ENCODE results near the gene ANXA8.

DNA sequence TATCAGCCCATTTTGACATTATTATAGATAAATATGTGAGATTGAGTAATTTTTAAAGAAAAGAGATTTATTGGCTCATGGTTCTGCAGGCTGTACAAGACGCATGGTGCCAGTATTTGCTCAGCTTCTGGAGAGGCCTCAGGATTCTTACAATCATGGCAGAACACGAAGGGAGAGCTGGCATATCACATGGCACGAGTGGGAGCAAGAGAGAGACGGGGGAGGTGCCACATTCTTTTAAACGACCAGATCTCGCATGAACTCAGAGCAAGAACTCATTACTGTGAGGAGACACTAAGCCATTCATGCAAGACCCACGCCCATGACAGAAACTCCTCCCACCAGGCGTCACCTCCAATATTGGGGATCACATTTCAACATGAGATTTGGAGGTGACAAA lies 59.7 kb downstream of the ANXA8 start:
- TF ChIP-seq, protein P1, sequence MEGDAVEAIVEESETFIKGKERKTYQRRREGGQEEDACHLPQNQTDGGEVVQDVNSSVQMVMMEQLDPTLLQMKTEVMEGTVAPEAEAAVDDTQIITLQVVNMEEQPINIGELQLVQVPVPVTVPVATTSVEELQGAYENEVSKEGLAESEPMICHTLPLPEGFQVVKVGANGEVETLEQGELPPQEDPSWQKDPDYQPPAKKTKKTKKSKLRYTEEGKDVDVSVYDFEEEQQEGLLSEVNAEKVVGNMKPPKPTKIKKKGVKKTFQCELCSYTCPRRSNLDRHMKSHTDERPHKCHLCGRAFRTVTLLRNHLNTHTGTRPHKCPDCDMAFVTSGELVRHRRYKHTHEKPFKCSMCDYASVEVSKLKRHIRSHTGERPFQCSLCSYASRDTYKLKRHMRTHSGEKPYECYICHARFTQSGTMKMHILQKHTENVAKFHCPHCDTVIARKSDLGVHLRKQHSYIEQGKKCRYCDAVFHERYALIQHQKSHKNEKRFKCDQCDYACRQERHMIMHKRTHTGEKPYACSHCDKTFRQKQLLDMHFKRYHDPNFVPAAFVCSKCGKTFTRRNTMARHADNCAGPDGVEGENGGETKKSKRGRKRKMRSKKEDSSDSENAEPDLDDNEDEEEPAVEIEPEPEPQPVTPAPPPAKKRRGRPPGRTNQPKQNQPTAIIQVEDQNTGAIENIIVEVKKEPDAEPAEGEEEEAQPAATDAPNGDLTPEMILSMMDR (IDR thresholded peaks at IDR 0.05; ENCODE audit: extremely low read depth in 1 of 2, insufficient read depth in 1 of 2, low read depth in 1 of 2, low read length in 2 of 2), result no peak
- no peak for TF ChIP-seq MYC (IDR thresholded peaks at IDR 0.05; ENCODE audit: low read depth, low read length)
- TF ChIP-seq EZH2 (IDR thresholded peaks at IDR 0.05; ENCODE audit: borderline replicate concordance, low read depth, low read length, severe bottlenecking), result no peak
- TF ChIP-seq, protein P2, sequence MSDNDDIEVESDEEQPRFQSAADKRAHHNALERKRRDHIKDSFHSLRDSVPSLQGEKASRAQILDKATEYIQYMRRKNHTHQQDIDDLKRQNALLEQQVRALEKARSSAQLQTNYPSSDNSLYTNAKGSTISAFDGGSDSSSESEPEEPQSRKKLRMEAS (IDR thresholded peaks at IDR 0.05; ENCODE audit: insufficient read depth, insufficient read length), result no peak
- no peak for TF ChIP-seq GATA2 (IDR thresholded peaks at IDR 0.05; ENCODE audit: insufficient read depth, insufficient read length, low read depth, low read length)

Measured in endothelial cell of umbilical vein (primary cell).